ENCODE results near the gene NUP133. TPM values are rescaled to one million over a fixed set of nuclear protein-coding genes. Genes with fewer than 3 reads are reported as not detected.
A peak's percentile ranks its signal among the peaks of the same experiment; 100 is the strongest.

Gene NUP133
- total and polyA plus RNA-seq, 2 donors from 2014 or later = 15.9 to 35.0 TPM

DNA sequence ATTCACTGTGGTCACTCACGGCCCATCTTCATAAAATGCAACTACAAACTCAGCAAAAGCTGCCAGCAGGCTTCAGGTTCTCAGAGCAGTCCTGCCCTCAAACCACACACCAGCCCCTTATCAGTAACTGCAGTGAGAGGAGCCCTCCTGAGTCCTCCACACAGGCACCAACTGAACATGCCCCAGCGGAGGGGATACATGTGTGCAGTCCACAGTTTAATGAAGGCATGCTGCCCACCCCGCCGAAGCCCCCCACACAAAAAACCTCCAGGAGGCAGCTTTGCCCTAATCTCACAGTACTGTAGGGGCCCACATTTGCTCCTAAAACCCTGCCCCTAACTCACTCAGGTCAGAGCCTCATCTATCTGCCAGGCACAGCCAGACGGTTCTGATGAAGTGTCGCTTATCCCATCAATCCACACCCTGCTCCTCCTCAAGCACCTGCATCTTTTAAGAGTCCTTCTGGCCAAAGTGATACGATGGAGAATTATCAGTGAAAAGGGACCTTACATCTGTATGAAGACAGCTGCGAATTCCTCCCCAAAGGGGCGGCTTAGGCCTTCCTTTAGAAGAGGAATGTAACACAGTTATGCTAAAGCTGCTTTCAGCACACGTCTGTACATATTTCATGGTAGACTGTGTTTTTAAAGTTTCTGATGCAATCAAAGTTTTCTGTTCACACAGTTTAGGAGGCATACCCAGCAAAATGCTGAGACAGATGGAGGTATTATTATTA is 46.9 kb upstream of the NUP133 start:
- no peak overlapping the region for H3K4me3 ChIP-seq (ENCODE audit: low read length in 3 of 3)
- no peaks in the 10 kb centered on the region for H3K9me3 ChIP-seq (ENCODE audit: control insufficient read depth in 2 of 3, insufficient read depth in 1 of 3, low read length in 3 of 3)
- peak overlapping the region in 1 of 3 donors; percentile 4 for H3K9ac ChIP-seq (ENCODE audit: low read length in 3 of 3)
- no peak for FAIRE-seq
- no peaks in the 10 kb centered on the region for H3K36me3 ChIP-seq (ENCODE audit: control insufficient read depth in 2 of 3, insufficient read depth in 3 of 3, low read length in 3 of 3)
- H3K4me1 ChIP-seq (ENCODE audit: control insufficient read depth in 2 of 3, insufficient read depth in 2 of 3, low read depth in 1 of 3, low read length in 3 of 3) = peaks cover 0 to 17% (median 0%) of the 10 kb centered on the region in 3 donors
- DNase-seq = no peak
- TF ChIP-seq, protein P1, sequence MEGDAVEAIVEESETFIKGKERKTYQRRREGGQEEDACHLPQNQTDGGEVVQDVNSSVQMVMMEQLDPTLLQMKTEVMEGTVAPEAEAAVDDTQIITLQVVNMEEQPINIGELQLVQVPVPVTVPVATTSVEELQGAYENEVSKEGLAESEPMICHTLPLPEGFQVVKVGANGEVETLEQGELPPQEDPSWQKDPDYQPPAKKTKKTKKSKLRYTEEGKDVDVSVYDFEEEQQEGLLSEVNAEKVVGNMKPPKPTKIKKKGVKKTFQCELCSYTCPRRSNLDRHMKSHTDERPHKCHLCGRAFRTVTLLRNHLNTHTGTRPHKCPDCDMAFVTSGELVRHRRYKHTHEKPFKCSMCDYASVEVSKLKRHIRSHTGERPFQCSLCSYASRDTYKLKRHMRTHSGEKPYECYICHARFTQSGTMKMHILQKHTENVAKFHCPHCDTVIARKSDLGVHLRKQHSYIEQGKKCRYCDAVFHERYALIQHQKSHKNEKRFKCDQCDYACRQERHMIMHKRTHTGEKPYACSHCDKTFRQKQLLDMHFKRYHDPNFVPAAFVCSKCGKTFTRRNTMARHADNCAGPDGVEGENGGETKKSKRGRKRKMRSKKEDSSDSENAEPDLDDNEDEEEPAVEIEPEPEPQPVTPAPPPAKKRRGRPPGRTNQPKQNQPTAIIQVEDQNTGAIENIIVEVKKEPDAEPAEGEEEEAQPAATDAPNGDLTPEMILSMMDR (IDR thresholded peaks at IDR 0.05; ENCODE audit: borderline replicate concordance, extremely low read depth, insufficient read depth) = no peak
- no peaks in the 10 kb centered on the region for H3K27me3 ChIP-seq (ENCODE audit: control insufficient read depth, insufficient read depth, low read length)
- intact Hi-C loops (cut with DNase I) = no loop called here
- no peak overlapping the region for H3K27ac ChIP-seq (ENCODE audit: low read depth in 2 of 2, low read length in 2 of 2)

DNA sequence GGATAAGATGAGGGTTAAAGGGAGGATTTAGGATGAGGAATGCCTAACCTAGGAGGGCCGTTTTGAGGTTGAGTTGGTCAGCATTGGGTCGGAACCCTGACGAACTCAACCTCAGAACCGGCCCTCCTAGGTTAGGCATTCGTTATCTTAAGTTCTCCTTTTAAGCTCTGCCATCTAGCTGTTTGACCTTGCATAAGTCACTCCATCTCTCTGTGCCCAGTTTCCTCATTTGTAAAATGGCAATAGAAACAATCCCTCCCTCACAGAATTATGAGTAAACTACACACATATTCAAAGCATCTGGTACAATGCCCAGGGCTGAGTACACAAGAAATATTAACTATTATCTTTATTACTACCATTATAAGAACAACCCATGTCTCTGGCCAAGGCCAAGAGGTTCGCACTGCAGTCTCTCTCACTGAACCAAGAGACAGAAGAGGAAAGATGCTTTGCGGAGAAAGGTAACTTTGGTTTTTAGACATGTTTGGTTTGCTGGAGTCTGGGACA is 45.5 kb upstream of the NUP133 start:
- intact Hi-C loops (cut with DNase I) = no loop called here
- Histone ChIP-seq H3K36me3 (ENCODE audit: control insufficient read depth in 2 of 3, insufficient read depth in 3 of 3, low read length in 3 of 3) (no peaks in the 10 kb centered on the region), H3K27ac (ENCODE audit: low read depth in 2 of 2, low read length in 2 of 2) (no peak overlapping the region), H3K9me3 (ENCODE audit: control insufficient read depth in 2 of 3, insufficient read depth in 1 of 3, low read length in 3 of 3) (no peaks in the 10 kb centered on the region), H3K4me3 (ENCODE audit: low read length in 3 of 3) (no peak overlapping the region), H3K27me3 (ENCODE audit: control insufficient read depth, insufficient read depth, low read length) (no peaks in the 10 kb centered on the region), H3K9ac (ENCODE audit: low read length in 3 of 3) (no peak overlapping the region), H3K4me1 (ENCODE audit: control insufficient read depth in 2 of 3, insufficient read depth in 2 of 3, low read depth in 1 of 3, low read length in 3 of 3) (peaks cover 0 to 14% (median 0%) of the 10 kb centered on the region in 3 donors)
- DNase-seq (no peak), FAIRE-seq (no peak)
- TF ChIP-seq, protein P1 (IDR thresholded peaks at IDR 0.05; ENCODE audit: borderline replicate concordance, extremely low read depth, insufficient read depth) = no peak

DNA sequence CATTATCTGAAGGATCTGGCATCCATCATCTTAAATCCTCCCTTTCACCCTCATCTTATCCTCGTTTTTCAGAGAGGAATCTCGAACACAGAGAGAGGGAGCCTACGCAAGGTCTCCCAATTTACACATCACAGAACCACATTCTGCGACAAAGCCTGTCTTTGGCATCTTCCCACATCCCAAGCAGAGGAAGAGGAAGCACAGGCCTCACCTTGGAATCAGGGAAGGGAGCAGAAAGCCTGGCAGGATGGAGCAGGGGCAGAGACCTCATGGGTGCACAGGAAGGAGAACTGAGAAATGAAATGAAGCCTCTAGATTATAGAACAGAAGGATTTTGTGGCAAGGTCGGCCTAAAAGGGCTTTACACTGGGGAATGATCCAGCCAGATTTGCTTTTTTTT is 44.6 kb upstream of the NUP133 start:
- H3K9me3 ChIP-seq (ENCODE audit: control insufficient read depth in 2 of 3, insufficient read depth in 1 of 3, low read length in 3 of 3) = no peaks in the 10 kb centered on the region
- H3K27me3 ChIP-seq (ENCODE audit: control insufficient read depth, insufficient read depth, low read length) = no peaks in the 10 kb centered on the region
- DNase-seq (no peak), FAIRE-seq (no peak)
- peaks cover 0 to 14% (median 0%) of the 10 kb centered on the region in 3 donors for H3K4me1 ChIP-seq (ENCODE audit: control insufficient read depth in 2 of 3, insufficient read depth in 2 of 3, low read depth in 1 of 3, low read length in 3 of 3)
- no peaks in the 10 kb centered on the region for H3K36me3 ChIP-seq (ENCODE audit: control insufficient read depth in 2 of 3, insufficient read depth in 3 of 3, low read length in 3 of 3)
- H3K27ac ChIP-seq (ENCODE audit: low read depth in 2 of 2, low read length in 2 of 2) = no peak overlapping the region
- no peak overlapping the region for H3K9ac ChIP-seq (ENCODE audit: low read length in 3 of 3)
- intact Hi-C loops (cut with DNase I) = no loop called here
- TF ChIP-seq, protein P1 (IDR thresholded peaks at IDR 0.05; ENCODE audit: borderline replicate concordance, extremely low read depth, insufficient read depth) = no peak
- no peak overlapping the region for H3K4me3 ChIP-seq (ENCODE audit: low read length in 3 of 3)
